ENCODE results near the gene RNF208. TPM values are rescaled to one million over a fixed set of nuclear protein-coding genes. Genes with fewer than 3 reads are reported as not detected.

The RNF208 gene
- polyA plus RNA-seq, 1 donor from 2014 or later, result not detected

DNA sequence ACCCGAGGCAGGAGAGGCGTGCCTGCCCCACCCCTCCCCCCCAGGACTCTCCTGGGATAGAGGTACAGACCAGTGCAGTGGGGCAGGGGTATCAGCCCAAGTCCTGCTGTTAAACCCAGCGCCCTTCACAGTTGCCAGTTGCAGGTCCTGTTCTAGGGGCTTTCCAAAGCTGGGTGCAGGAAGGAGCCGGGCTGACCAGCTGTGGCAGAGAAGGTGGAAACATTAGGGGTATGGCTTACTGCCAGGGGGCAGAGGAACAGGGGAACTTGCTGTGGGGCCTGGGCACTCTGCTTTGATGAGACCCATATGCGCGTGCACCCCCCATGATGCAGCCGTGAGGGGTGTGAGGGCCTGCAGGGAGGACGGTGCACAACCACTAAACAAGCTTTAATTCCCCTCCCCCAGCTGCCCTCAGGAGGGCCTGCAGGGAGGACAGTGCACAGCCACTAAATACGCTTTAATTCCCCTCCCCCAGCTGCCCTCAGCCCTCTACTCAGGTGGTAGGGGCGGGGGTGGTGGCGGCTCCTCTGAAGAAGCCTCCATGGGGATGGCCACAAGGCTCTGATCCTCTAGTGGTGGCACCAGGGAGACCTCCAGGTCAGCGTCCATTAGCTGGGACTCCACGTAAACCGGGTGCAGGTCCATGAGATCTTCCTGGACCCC lies 51.4 kb downstream of the RNF208 start:
- peaks cover 20% of the 10 kb centered on the region for H3K27me3 Mint-ChIP-seq
- no peaks in the 10 kb centered on the region for H3K36me3 Mint-ChIP-seq
- peaks cover 0 to under 1% (median 0%) of the 10 kb centered on the region in 3 donors for H3K4me1 Mint-ChIP-seq
- H3K4me3 Mint-ChIP-seq, result no peak overlapping the region
- H3K27ac Mint-ChIP-seq, result peak overlapping the region in 1 of 3 donors; percentile 71
- no peaks in the 10 kb centered on the region for H3K9me3 Mint-ChIP-seq

Other genes starting within 250 kb of the RNF208 start
- not detected for gene PTGDS, start 244.7 kb downstream of the RNF208 start, polyA plus RNA-seq
- gene LCNL1, start 239.2 kb downstream of the RNF208 start, polyA plus RNA-seq, result not detected
- gene PAXX, start 229.8 kb downstream of the RNF208 start, polyA plus RNA-seq, result 64.3 TPM
- gene CLIC3, start 225.7 kb downstream of the RNF208 start, polyA plus RNA-seq, result 3.5 TPM
- 3.9 TPM for gene ABCA2, start 194.0 kb downstream of the RNF208 start, polyA plus RNA-seq
- 26.6 TPM for gene FUT7, start 190.2 kb downstream of the RNF208 start, polyA plus RNA-seq
- gene NPDC1, start 176.1 kb downstream of the RNF208 start, polyA plus RNA-seq, result 2.0 TPM
- gene ENTPD2, start 168.2 kb downstream of the RNF208 start, polyA plus RNA-seq, result not detected
- 0.38 TPM for gene SAPCD2, start 151.7 kb downstream of the RNF208 start, polyA plus RNA-seq
- 3.0 TPM for gene UAP1L1, start 144.7 kb downstream of the RNF208 start, polyA plus RNA-seq
- gene MAN1B1, start 135.3 kb downstream of the RNF208 start, polyA plus RNA-seq, result 27.5 TPM
- 110 TPM for gene DPP7, start 107.5 kb downstream of the RNF208 start, polyA plus RNA-seq
- gene GRIN1, start 83.1 kb downstream of the RNF208 start, polyA plus RNA-seq, result not detected
- gene LRRC26, start 52.2 kb downstream of the RNF208 start, polyA plus RNA-seq, result not detected
- gene TMEM210, start 50.2 kb downstream of the RNF208 start, polyA plus RNA-seq, result not detected
- 6.2 TPM for gene ANAPC2, start 33.7 kb downstream of the RNF208 start, polyA plus RNA-seq
- 139 TPM for gene SSNA1, start 33.6 kb downstream of the RNF208 start, polyA plus RNA-seq
- gene TPRN, start 21.5 kb downstream of the RNF208 start, polyA plus RNA-seq, result 0.66 TPM
- gene TMEM203, start 16.6 kb downstream of the RNF208 start, polyA plus RNA-seq, result 106 TPM
- 7.6 TPM for gene NDOR1, start 16.5 kb downstream of the RNF208 start, polyA plus RNA-seq
- gene CYSRT1, start 2.9 kb upstream of the RNF208 start, polyA plus RNA-seq, result not detected
- gene RNF224, start 5.3 kb upstream of the RNF208 start, polyA plus RNA-seq, result not detected
- gene SLC34A3, start 8.7 kb upstream of the RNF208 start, polyA plus RNA-seq, result not detected
- 88.4 TPM for gene TUBB4B, start 19.0 kb upstream of the RNF208 start, polyA plus RNA-seq
- gene STPG3, start 29.0 kb upstream of the RNF208 start, polyA plus RNA-seq, result not detected
- 34.2 TPM for gene NELFB, start 33.1 kb upstream of the RNF208 start, polyA plus RNA-seq
- gene TOR4A, start 55.5 kb upstream of the RNF208 start, polyA plus RNA-seq, result 8.9 TPM
- not detected for gene NRARP, start 80.0 kb upstream of the RNF208 start, polyA plus RNA-seq
- gene EXD3, start 200.9 kb upstream of the RNF208 start, polyA plus RNA-seq, result 5.6 TPM
- 1.4 TPM for gene NOXA1, start 201.2 kb upstream of the RNF208 start, polyA plus RNA-seq
- gene ENTPD8, start 219.1 kb upstream of the RNF208 start, polyA plus RNA-seq, result not detected
- gene NSMF, start 237.1 kb upstream of the RNF208 start, polyA plus RNA-seq, result 3.4 TPM